GM23338 (cell line): Measurements from ENCODE around the gene BCAR3. TPM values are rescaled to one million over a fixed set of nuclear protein-coding genes. Genes with fewer than 3 reads are reported as not detected.

Experiments
- ATAC-seq: fragments of 200-7000 bp; cut with Tn5 transposase; 3 replicates; pipeline ENCODE4 v1.9.1; 2020
- DNase-seq: peaks from one replicate; pipeline ENCODE4 v3.0.0-alpha.2; 2015; ENCODE audit warnings: low spot score
- H2AFZ ChIP-seq: fragments of 200-600 bp; sonication (generic); 2 replicates; pipeline ENCODE4 v1.8.0; 2016; ENCODE audit warnings: antibody characterized with exemption, mild to moderate bottlenecking, moderate library complexity
- H3F3A ChIP-seq: fragments of 200-600 bp; sonication (generic); replicated peaks from 2 replicates; pipeline ENCODE4 v1.8.0; 2017; ENCODE audit warnings: antibody characterized with exemption, mixed run types, low read depth
- H3K27ac ChIP-seq: fragments of 200-600 bp; sonication (generic); 2 replicates; pipeline ENCODE4 v1.6.1; 2016; ENCODE audit warnings: low read depth
- H3K27me3 ChIP-seq: fragments of 200-600 bp; sonication (generic); 2 replicates; pipeline ENCODE4 v1.8.0; 2016; ENCODE audit warnings: mild to moderate bottlenecking, mixed run types, moderate library complexity; ENCODE audit not compliant: insufficient read depth
- H3K36me3 ChIP-seq: fragments of 200-600 bp; sonication (generic); 2 replicates; pipeline ENCODE4 v1.8.0; 2016; ENCODE audit warnings: mild to moderate bottlenecking; ENCODE audit not compliant: insufficient read depth
- H3K4me1 ChIP-seq: fragments of 200-600 bp; sonication (generic); 2 replicates; pipeline ENCODE4 v1.8.0; 2016; ENCODE audit warnings: mild to moderate bottlenecking, moderate library complexity; ENCODE audit not compliant: insufficient read depth
- H3K4me2 ChIP-seq: fragments of 200-600 bp; sonication (generic); 2 replicates; pipeline ENCODE4 v1.7.1; 2017; ENCODE audit warnings: mixed run types
- H3K4me3 ChIP-seq: fragments of 200-600 bp; sonication (generic); 2 replicates; pipeline ENCODE4 v1.6.1; 2016; ENCODE audit warnings: mixed run types
- H3K79me2 ChIP-seq: fragments of 200-600 bp; sonication (generic); replicated peaks from 2 replicates; pipeline ENCODE4 v1.8.0; 2017; ENCODE audit warnings: mild to moderate bottlenecking; ENCODE audit not compliant: insufficient read depth
- H3K9me2 ChIP-seq: fragments of 200-600 bp; sonication (generic); 2 replicates; pipeline ENCODE4 v1.8.0; 2017; ENCODE audit not compliant: insufficient read depth
- H4K20me1 ChIP-seq: fragments of 200-600 bp; sonication (generic); replicated peaks from 2 replicates; pipeline ENCODE4 v1.8.0; 2017; ENCODE audit warnings: mild to moderate bottlenecking; ENCODE audit not compliant: insufficient read depth
- H3K27ac Mint-ChIP-seq: 2 replicates; pipeline ENCODE4 v1.8.0; 2020; ENCODE audit warnings: inconsistent platforms, mild to moderate bottlenecking, moderate library complexity, mixed read lengths
- H3K27me3 Mint-ChIP-seq: 3 replicates; pipeline ENCODE4 v1.8.0; 2022; ENCODE audit warnings: low read depth, mild to moderate bottlenecking, moderate library complexity, mixed read lengths, inconsistent platforms; ENCODE audit not compliant: insufficient read depth, poor library complexity
- H3K36me3 Mint-ChIP-seq: 3 replicates; pipeline ENCODE4 v1.8.0; 2021; ENCODE audit warnings: low read depth, mild to moderate bottlenecking, inconsistent platforms, moderate library complexity, mixed read lengths
- H3K4me1 Mint-ChIP-seq: 3 replicates; pipeline ENCODE4 v1.8.0; 2020; ENCODE audit warnings: mild to moderate bottlenecking, inconsistent platforms, mixed read lengths
- H3K4me3 Mint-ChIP-seq: 3 replicates; pipeline ENCODE4 v1.8.0; 2021; ENCODE audit warnings: moderate library complexity, mild to moderate bottlenecking, inconsistent platforms, mixed read lengths
- H3K9me3 Mint-ChIP-seq: 3 replicates; pipeline ENCODE4 v1.8.0; 2020; ENCODE audit warnings: moderate library complexity, mild to moderate bottlenecking, inconsistent platforms, mixed read lengths
- CREB1 ChIP-seq: fragments of 250-450 bp; sonication (Bioruptor Pico); IDR thresholded peaks from 2 replicates; pipeline ENCODE4 v1.5.0; 2020; ENCODE audit warnings: low read depth, mild to moderate bottlenecking, moderate library complexity
- CTCF ChIP-seq, 2 experiments: fragments of 200-600 bp in 1 of 2; sonication (generic) in 1 of 2; conservative IDR thresholded peaks; 2 replicates each; pipeline versions ENCODE4 v1.5.1 to v1.6.1; 2016 to 2017; ENCODE audit warnings: antibody characterized with exemption in 2 of 2, low read depth in 2 of 2, mild to moderate bottlenecking in 2 of 2, moderate library complexity in 1 of 2
- ETS1 ChIP-seq: IDR thresholded peaks from 2 replicates; pipeline ENCODE4 v1.6.1; 2016; ENCODE audit warnings: antibody characterized with exemption
- EZH2 ChIP-seq: fragments of 200-600 bp; sonication (generic); IDR thresholded peaks from one replicate; pipeline ENCODE4 v1.8.0; 2017; ENCODE audit warnings: antibody characterized with exemption, mild to moderate bottlenecking, low read depth; ENCODE audit not compliant: unreplicated experiment
- EZH2phosphoT487 ChIP-seq: fragments of 200-600 bp; sonication (generic); IDR thresholded peaks from one replicate; pipeline ENCODE4 v1.8.1; 2018; ENCODE audit warnings: antibody characterized with exemption; ENCODE audit not compliant: unreplicated experiment
- JUNB ChIP-seq: IDR thresholded peaks from one replicate; pipeline ENCODE4 v1.6.1; 2016; ENCODE audit warnings: antibody characterized with exemption; ENCODE audit not compliant: unreplicated experiment
- NANOG ChIP-seq: IDR thresholded peaks from 2 replicates; pipeline ENCODE4 v1.6.1; 2016; ENCODE audit warnings: antibody characterized with exemption, borderline replicate concordance
- POLR2AphosphoS5 ChIP-seq: IDR thresholded peaks from 2 replicates; pipeline ENCODE4 v1.6.1; 2016; ENCODE audit warnings: antibody characterized with exemption, low read depth
- STAT1 ChIP-seq: IDR thresholded peaks from one replicate; pipeline ENCODE4 v1.6.1; 2016; ENCODE audit warnings: antibody characterized with exemption; ENCODE audit not compliant: unreplicated experiment
- ZNF114 ChIP-seq: fragments of 250-450 bp; sonication (Bioruptor Pico); IDR thresholded peaks from 2 replicates; pipeline ENCODE4 v1.5.0; 2020; ENCODE audit warnings: mild to moderate bottlenecking, moderate library complexity
- ZNF331 ChIP-seq: fragments of 250-450 bp; sonication (Bioruptor Pico); IDR thresholded peaks from 2 replicates; pipeline ENCODE4 v1.5.0; 2020; ENCODE audit warnings: low read depth, mild to moderate bottlenecking, moderate library complexity
- polyA plus RNA-seq: library from polyadenylated mRNA; unstranded; fragments of >200 nt; fragmentation: Nextera tagmentation; extraction: Ambion mirVana; gene quantifications from 2 replicates; pipeline ENCODE4 v1.2.1, GENCODE V29; 2016
- total RNA-seq: library from RNA; depleted of rRNA; stranded (reverse); fragments of >200 nt; shearing (Covaris generic); gene quantifications from 2 replicates; pipeline ENCODE4 v1.2.3, GENCODE V29; 2014
- TF ChIP-seq, protein P1 (sequence below): fragments of 250-450 bp; sonication (Bioruptor Pico); IDR thresholded peaks from 2 replicates; pipeline ENCODE4 v1.5.0; 2020; ENCODE audit warnings: mild to moderate bottlenecking, moderate library complexity
- TF ChIP-seq, protein P2 (sequence below): IDR thresholded peaks from one replicate; pipeline ENCODE4 v1.6.1; 2018; ENCODE audit warnings: antibody characterized with exemption; ENCODE audit not compliant: unreplicated experiment

Gene BCAR3
- total and polyA plus RNA-seq, 2 experiments from 2014 or later = 5.5 to 9.7 TPM

- H2AFZ ChIP-seq = no peak overlapping the region
- no peak overlapping the region for H3K4me2 ChIP-seq
- Mint-ChIP-seq H3K27me3 (peaks cover 4% of the 10 kb centered on the region), H3K36me3 (peaks cover 10% of the 10 kb centered on the region), H3K9me3 (no peaks in the 10 kb centered on the region), H3K27ac (0 out of 2 replicates have a peak overlapping the region, but pooled peaks have one; percentile 55), H3K4me1 (no peaks in the 10 kb centered on the region; the same call in 2 of the 3 replicates), H3K4me3 (no peak overlapping the region)
- H3K4me3 ChIP-seq = no peak overlapping the region
- no peaks in the 10 kb centered on the region for H3F3A ChIP-seq
- TF ChIP-seq CTCF (conservative IDR thresholded peaks at IDR 0.05; ENCODE audit: low read depth in 2 of 2) (no peak), JUNB (no peak), POLR2AphosphoS5 (no peak), NANOG (no peak), ETS1 (no peak), EZH2phosphoT487 (no peak), ZNF114 (CRISPR knock-in tag) (no peak), ZNF331 (CRISPR knock-in tag) (no peak), CREB1 (CRISPR knock-in tag) (no peak), EZH2 (no peak), STAT1 (no peak)
- TF ChIP-seq, protein P1, sequence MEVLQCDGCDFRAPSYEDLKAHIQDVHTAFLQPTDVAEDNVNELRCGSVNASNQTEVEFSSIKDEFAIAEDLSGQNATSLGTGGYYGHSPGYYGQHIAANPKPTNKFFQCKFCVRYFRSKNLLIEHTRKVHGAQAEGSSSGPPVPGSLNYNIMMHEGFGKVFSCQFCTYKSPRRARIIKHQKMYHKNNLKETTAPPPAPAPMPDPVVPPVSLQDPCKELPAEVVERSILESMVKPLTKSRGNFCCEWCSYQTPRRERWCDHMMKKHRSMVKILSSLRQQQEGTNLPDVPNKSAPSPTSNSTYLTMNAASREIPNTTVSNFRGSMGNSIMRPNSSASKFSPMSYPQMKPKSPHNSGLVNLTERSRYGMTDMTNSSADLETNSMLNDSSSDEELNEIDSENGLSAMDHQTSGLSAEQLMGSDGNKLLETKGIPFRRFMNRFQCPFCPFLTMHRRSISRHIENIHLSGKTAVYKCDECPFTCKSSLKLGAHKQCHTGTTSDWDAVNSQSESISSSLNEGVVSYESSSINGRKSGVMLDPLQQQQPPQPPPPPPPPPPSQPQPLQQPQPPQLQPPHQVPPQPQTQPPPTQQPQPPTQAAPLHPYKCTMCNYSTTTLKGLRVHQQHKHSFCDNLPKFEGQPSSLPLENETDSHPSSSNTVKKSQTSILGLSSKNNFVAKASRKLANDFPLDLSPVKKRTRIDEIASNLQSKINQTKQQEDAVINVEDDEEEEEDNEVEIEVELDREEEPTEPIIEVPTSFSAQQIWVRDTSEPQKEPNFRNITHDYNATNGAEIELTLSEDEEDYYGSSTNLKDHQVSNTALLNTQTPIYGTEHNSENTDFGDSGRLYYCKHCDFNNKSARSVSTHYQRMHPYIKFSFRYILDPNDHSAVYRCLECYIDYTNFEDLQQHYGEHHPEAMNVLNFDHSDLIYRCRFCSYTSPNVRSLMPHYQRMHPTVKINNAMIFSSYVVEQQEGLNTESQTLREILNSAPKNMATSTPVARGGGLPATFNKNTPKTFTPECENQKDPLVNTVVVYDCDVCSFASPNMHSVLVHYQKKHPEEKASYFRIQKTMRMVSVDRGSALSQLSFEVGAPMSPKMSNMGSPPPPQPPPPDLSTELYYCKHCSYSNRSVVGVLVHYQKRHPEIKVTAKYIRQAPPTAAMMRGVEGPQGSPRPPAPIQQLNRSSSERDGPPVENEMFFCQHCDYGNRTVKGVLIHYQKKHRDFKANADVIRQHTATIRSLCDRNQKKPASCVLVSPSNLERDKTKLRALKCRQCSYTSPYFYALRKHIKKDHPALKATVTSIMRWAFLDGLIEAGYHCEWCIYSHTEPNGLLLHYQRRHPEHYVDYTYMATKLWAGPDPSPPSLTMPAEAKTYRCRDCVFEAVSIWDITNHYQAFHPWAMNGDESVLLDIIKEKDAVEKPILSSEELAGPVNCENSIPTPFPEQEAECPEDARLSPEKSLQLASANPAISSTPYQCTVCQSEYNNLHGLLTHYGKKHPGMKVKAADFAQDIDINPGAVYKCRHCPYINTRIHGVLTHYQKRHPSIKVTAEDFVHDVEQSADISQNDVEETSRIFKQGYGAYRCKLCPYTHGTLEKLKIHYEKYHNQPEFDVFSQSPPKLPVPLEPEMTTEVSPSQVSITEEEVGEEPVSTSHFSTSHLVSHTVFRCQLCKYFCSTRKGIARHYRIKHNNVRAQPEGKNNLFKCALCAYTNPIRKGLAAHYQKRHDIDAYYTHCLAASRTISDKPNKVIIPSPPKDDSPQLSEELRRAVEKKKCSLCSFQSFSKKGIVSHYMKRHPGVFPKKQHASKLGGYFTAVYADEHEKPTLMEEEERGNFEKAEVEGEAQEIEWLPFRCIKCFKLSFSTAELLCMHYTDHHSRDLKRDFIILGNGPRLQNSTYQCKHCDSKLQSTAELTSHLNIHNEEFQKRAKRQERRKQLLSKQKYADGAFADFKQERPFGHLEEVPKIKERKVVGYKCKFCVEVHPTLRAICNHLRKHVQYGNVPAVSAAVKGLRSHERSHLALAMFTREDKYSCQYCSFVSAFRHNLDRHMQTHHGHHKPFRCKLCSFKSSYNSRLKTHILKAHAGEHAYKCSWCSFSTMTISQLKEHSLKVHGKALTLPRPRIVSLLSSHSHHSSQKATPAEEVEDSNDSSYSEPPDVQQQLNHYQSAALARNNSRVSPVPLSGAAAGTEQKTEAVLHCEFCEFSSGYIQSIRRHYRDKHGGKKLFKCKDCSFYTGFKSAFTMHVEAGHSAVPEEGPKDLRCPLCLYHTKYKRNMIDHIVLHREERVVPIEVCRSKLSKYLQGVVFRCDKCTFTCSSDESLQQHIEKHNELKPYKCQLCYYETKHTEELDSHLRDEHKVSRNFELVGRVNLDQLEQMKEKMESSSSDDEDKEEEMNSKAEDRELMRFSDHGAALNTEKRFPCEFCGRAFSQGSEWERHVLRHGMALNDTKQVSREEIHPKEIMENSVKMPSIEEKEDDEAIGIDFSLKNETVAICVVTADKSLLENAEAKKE = no peak
- TF ChIP-seq, protein P2, sequence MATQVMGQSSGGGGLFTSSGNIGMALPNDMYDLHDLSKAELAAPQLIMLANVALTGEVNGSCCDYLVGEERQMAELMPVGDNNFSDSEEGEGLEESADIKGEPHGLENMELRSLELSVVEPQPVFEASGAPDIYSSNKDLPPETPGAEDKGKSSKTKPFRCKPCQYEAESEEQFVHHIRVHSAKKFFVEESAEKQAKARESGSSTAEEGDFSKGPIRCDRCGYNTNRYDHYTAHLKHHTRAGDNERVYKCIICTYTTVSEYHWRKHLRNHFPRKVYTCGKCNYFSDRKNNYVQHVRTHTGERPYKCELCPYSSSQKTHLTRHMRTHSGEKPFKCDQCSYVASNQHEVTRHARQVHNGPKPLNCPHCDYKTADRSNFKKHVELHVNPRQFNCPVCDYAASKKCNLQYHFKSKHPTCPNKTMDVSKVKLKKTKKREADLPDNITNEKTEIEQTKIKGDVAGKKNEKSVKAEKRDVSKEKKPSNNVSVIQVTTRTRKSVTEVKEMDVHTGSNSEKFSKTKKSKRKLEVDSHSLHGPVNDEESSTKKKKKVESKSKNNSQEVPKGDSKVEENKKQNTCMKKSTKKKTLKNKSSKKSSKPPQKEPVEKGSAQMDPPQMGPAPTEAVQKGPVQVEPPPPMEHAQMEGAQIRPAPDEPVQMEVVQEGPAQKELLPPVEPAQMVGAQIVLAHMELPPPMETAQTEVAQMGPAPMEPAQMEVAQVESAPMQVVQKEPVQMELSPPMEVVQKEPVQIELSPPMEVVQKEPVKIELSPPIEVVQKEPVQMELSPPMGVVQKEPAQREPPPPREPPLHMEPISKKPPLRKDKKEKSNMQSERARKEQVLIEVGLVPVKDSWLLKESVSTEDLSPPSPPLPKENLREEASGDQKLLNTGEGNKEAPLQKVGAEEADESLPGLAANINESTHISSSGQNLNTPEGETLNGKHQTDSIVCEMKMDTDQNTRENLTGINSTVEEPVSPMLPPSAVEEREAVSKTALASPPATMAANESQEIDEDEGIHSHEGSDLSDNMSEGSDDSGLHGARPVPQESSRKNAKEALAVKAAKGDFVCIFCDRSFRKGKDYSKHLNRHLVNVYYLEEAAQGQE = no peak
- peaks cover 3% of the 10 kb centered on the region; the same call in 1 of the 2 replicates for H3K79me2 ChIP-seq
- no peaks in the 10 kb centered on the region for H4K20me1 ChIP-seq
- no peak overlapping the region for H3K27ac ChIP-seq
- no peak for DNase-seq
- H3K9me2 ChIP-seq = no peaks in the 10 kb centered on the region
- H3K27me3 ChIP-seq = no peaks in the 10 kb centered on the region
- no peaks in the 10 kb centered on the region for H3K36me3 ChIP-seq
- no peak for ATAC-seq
- H3K4me1 ChIP-seq = no peaks in the 10 kb centered on the region
Measured at GRCh38 chr1:93653656-93654055, 28.0 kb downstream of the BCAR3 start.
